ENCODE data around the gene CDK5RAP1.
A peak's percentile ranks its signal among the peaks of the same experiment; 100 is the strongest.
"Not testable (repeated sequence)": the region's sequence is repeated elsewhere in the genome, so short reads cannot be mapped to it uniquely, and the experiment has no call there.

Gene CDK5RAP1

DNA sequence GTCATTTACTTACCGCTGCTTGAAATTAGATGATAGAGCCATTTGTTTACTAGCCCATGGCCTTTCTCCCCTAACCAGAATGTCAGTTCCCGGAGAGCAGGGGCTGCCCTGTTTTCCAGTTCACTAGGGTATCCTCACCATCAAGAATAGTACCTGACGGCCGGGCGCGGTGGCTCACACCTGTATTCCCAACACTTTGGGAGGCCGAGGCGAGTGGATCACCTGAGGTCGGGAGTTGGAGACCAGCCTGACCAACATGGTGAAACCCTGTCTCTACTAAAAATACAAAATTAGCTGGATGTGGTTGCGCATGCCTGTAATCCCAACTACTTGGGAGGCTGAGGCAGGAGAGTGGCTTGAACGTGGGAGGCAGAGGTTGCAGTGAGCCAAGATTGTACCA, 22.6 kb upstream of the CDK5RAP1 start:
- POLR2A ChIA-PET; H3K27ac ChIP-seq (ENCODE audit: extremely low read depth, low read depth, low read length); H3K36me3 ChIP-seq (ENCODE audit: control insufficient read depth in 2 of 2, insufficient read depth in 1 of 2, low read length in 2 of 2); CTCF ChIA-PET; H3K9me3 ChIP-seq (ENCODE audit: control insufficient read depth, insufficient read depth, low read depth, low read length); H3K4me1 ChIP-seq (ENCODE audit: control insufficient read depth, insufficient read depth, low read length); H3K4me3 ChIP-seq (ENCODE audit: low read depth, low read length): not testable (repeated sequence)

DNA sequence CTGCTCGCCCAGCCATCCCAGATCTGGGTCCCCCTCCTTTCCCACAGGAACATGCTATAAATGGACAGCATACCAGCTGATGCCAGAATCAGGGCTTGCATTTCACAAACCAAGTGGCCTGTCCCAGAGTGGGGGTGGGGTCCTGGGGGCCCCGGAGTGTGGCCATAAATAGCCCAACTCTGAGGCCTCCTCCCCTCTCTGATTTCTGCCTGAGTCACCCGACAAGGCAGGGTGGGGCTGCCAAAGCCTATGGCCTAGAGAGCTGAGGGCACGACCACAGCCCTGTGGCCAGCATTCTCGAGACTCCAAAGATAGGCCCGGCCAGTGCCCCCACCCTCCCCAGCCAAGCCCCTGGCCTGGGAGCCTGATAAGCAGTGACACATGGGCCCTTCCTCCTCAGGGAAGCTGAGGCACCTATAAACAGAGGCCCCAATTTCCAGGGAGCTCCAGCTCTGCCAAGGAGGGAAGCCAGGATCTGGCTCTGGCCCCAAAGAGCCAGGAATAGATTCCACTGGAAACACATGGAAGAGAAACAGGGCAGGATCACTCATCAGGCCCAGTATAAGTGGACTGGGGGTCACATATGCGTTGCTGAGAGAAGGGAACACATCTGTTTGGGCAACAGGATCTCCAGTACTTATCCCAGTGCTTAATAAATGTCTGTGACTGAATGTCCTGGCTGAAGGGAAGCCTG, 22.0 kb upstream of the CDK5RAP1 start:
- CTCF ChIA-PET = interaction anchor here (0.6 kb wide), 1 partner anchor 613 kb away, joined by 4 read pairs; no protein-coding TSS in a partner anchor
- no peak overlapping the region for H3K27ac ChIP-seq (ENCODE audit: extremely low read depth, low read depth, low read length)
- TF ChIP-seq KLF1 (tag by site-specific recombination; IDR thresholded peaks at IDR 0.05) (0 out of 2 replicates have a peak, but pooled peaks have one; percentile 19), ZNF623 (tag by site-specific recombination; IDR thresholded peaks at IDR 0.05) (peak; percentile 51; the same call in 1 of the 2 replicates)
- TF ChIP-seq, protein P1, sequence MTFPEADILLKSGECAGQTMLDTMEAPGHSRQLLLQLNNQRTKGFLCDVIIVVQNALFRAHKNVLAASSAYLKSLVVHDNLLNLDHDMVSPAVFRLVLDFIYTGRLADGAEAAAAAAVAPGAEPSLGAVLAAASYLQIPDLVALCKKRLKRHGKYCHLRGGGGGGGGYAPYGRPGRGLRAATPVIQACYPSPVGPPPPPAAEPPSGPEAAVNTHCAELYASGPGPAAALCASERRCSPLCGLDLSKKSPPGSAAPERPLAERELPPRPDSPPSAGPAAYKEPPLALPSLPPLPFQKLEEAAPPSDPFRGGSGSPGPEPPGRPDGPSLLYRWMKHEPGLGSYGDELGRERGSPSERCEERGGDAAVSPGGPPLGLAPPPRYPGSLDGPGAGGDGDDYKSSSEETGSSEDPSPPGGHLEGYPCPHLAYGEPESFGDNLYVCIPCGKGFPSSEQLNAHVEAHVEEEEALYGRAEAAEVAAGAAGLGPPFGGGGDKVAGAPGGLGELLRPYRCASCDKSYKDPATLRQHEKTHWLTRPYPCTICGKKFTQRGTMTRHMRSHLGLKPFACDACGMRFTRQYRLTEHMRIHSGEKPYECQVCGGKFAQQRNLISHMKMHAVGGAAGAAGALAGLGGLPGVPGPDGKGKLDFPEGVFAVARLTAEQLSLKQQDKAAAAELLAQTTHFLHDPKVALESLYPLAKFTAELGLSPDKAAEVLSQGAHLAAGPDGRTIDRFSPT (tag by site-specific recombination; IDR thresholded peaks at IDR 0.05) = no peak
- POLR2A ChIA-PET = no interaction called here
- H3K4me1 ChIP-seq (ENCODE audit: control insufficient read depth, insufficient read depth, low read length) = no peaks in the 10 kb centered on the region
- no peaks in the 10 kb centered on the region; a peak in 1 of 3 replicates for H3K36me3 ChIP-seq (ENCODE audit: control insufficient read depth in 2 of 2, insufficient read depth in 1 of 2, low read length in 2 of 2)
- no peak overlapping the region for H3K4me3 ChIP-seq (ENCODE audit: low read depth, low read length)
- H3K9me3 ChIP-seq (ENCODE audit: control insufficient read depth, insufficient read depth, low read depth, low read length) = no peaks in the 10 kb centered on the region

DNA sequence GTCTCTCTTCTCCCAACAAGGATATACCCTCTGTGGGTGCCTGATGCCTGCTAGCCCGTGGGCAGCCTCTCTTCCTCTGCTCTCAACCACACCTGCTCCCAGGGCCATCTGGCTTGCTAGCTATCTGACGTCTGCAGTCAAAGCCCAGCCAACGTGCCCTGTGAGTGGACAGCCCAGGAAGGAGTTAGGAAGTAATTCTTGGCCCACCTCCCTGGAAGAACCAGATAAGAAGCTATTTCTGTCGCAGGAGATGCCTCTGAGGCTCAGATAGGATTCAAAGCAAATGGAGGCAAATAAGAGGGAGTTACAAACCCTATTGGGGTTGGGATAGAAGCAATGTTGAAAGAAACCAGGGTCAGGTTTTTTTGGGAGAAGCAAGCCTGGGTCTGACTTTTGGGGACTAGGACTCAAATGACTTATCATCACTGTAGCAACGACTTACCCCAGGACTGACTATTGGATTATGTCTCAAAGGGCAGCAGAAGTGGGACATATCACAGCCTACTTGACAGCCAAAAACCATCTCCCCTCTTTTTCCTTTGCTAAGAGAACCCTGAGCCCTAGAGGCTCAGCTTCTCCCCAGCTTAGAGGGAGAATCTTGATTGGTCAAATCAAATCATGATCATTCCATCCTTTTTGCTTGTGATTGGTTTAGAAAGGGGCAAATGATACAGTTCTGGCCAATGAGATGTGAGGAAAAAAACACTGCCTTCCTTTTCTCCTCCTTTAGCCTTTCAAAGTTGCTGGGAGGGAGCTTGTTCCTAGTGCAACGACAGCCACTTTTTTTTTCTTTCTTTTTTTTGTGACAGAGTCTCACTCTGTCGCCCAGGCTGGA, 18.0 kb upstream of the CDK5RAP1 start:
- Histone ChIP-seq H3K9me3 (ENCODE audit: control insufficient read depth, insufficient read depth, low read depth, low read length) (no peaks in the 10 kb centered on the region), H3K36me3 (ENCODE audit: control insufficient read depth in 2 of 2, insufficient read depth in 1 of 2, low read length in 2 of 2) (peaks cover 0 to 14% of the 10 kb centered on the region in 2 experiments; a peak in 2 of 3 replicates), H3K4me3 (ENCODE audit: low read depth, low read length) (no peak overlapping the region), H3K4me1 (ENCODE audit: control insufficient read depth, insufficient read depth, low read length) (no peaks in the 10 kb centered on the region), H3K27ac (ENCODE audit: extremely low read depth, low read depth, low read length) (no peak overlapping the region)
- ChIA-PET POLR2A (no interaction called here), CTCF (no interaction called here)
- TF ChIP-seq SP2 (tag by site-specific recombination; IDR thresholded peaks at IDR 0.05) = 0 out of 2 replicates have a peak, but pooled peaks have one; percentile 19
- TF ChIP-seq, protein P2, sequence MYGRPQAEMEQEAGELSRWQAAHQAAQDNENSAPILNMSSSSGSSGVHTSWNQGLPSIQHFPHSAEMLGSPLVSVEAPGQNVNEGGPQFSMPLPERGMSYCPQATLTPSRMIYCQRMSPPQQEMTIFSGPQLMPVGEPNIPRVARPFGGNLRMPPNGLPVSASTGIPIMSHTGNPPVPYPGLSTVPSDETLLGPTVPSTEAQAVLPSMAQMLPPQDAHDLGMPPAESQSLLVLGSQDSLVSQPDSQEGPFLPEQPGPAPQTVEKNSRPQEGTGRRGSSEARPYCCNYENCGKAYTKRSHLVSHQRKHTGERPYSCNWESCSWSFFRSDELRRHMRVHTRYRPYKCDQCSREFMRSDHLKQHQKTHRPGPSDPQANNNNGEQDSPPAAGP (tag by site-specific recombination; IDR thresholded peaks at IDR 0.05) = no peak
- TF ChIP-seq ZNF394 (tag by site-specific recombination; IDR thresholded peaks at IDR 0.05; ENCODE audit: borderline replicate concordance) = no peak

DNA sequence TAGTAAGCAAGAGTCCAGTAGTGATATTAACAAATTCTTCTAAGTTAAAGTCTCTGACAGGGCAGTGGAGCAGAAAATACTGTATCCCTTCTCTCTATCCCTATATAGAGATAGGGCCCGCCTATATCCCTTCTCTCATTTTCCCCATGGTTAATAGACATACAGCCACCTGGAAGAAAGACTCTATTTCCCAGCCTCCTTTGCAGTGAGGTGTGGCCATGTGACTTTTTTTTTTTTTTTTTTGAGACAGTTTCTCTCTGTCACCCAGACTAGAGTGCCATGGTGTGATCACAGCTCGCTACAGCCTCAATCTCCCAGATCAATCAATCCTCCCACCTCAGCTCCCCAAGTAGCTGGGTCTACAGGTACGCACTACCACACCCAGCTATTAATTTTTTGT, 16.7 kb upstream of the CDK5RAP1 start:
- POLR2A ChIA-PET = interaction anchor here (0.6 kb wide), 1 partner anchor 14 kb away, joined by 8 read pairs; no protein-coding TSS in a partner anchor
- Histone ChIP-seq H3K27ac (ENCODE audit: extremely low read depth, low read depth, low read length) (no peak overlapping the region), H3K4me1 (ENCODE audit: control insufficient read depth, insufficient read depth, low read length) (no peaks in the 10 kb centered on the region), H3K9me3 (ENCODE audit: control insufficient read depth, insufficient read depth, low read depth, low read length) (no peaks in the 10 kb centered on the region), H3K36me3 (ENCODE audit: control insufficient read depth in 2 of 2, insufficient read depth in 1 of 2, low read length in 2 of 2) (peaks cover 0 to 14% of the 10 kb centered on the region in 2 experiments; a peak in 2 of 3 replicates), H3K4me3 (ENCODE audit: low read depth, low read length) (no peak overlapping the region)
- CTCF ChIA-PET = no interaction called here
- TF ChIP-seq ZIC2 (tag by site-specific recombination; IDR thresholded peaks at IDR 0.05) (no peak), ZNF341 (tag by site-specific recombination; IDR thresholded peaks at IDR 0.05; ENCODE audit: low read depth) (no peak), ZNF521 (tag by site-specific recombination; IDR thresholded peaks at IDR 0.05) (no peak), ZNF23 (tag by site-specific recombination; IDR thresholded peaks at IDR 0.05; ENCODE audit: borderline replicate concordance) (no peak), ZBTB48 (tag by site-specific recombination; IDR thresholded peaks at IDR 0.05) (no peak), ZNF670 (tag by site-specific recombination; IDR thresholded peaks at IDR 0.05; ENCODE audit: low read depth) (no peak), HOXA7 (CRISPR knock-in tag; IDR thresholded peaks at IDR 0.05; ENCODE audit: borderline replicate concordance) (no peak), MEIS1 (CRISPR knock-in tag; IDR thresholded peaks at IDR 0.05; ENCODE audit: borderline replicate concordance) (no peak), ZNF133 (tag by site-specific recombination; IDR thresholded peaks at IDR 0.05) (no peak), ZNF837 (tag by site-specific recombination; IDR thresholded peaks at IDR 0.05) (no peak), ZNF10 (tag by site-specific recombination; IDR thresholded peaks at IDR 0.05) (no peak)
- TF ChIP-seq, protein P3, sequence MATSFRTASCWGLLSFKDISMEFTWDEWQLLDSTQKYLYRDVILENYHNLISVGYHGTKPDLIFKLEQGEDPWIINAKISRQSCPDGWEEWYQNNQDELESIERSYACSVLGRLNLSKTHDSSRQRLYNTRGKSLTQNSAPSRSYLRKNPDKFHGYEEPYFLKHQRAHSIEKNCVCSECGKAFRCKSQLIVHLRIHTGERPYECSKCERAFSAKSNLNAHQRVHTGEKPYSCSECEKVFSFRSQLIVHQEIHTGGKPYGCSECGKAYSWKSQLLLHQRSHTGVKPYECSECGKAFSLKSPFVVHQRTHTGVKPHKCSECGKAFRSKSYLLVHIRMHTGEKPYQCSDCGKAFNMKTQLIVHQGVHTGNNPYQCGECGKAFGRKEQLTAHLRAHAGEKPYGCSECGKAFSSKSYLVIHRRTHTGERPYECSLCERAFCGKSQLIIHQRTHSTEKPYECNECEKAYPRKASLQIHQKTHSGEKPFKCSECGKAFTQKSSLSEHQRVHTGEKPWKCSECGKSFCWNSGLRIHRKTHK (tag by site-specific recombination; IDR thresholded peaks at IDR 0.05) = no peak
- TF ChIP-seq, protein P4, sequence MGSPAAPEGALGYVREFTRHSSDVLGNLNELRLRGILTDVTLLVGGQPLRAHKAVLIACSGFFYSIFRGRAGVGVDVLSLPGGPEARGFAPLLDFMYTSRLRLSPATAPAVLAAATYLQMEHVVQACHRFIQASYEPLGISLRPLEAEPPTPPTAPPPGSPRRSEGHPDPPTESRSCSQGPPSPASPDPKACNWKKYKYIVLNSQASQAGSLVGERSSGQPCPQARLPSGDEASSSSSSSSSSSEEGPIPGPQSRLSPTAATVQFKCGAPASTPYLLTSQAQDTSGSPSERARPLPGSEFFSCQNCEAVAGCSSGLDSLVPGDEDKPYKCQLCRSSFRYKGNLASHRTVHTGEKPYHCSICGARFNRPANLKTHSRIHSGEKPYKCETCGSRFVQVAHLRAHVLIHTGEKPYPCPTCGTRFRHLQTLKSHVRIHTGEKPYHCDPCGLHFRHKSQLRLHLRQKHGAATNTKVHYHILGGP (tag by site-specific recombination; IDR thresholded peaks at IDR 0.05) = no peak
